HEK293T (cell line): ENCODE results near the gene KCTD10.

ENCODE experiments used
- ARNT ChIP-seq: fragments of 450-650 bp; IDR thresholded peaks from 2 replicates; pipeline ENCODE4 v1.6.1; 2017; ENCODE audit warnings: mild to moderate bottlenecking
- BHLHE40 ChIP-seq: fragments of 450-650 bp; IDR thresholded peaks from 2 replicates; pipeline ENCODE4 v1.6.1; 2016; ENCODE audit warnings: mild to moderate bottlenecking, moderate library complexity, borderline replicate concordance
- ELF4 ChIP-seq: fragments of 450-650 bp; IDR thresholded peaks from 2 replicates; pipeline ENCODE4 v1.6.1; 2017; ENCODE audit warnings: antibody characterized with exemption
- FOXM1 ChIP-seq: fragments of 450-650 bp; IDR thresholded peaks from 2 replicates; pipeline ENCODE4 v1.6.1; 2017; ENCODE audit warnings: mild to moderate bottlenecking, borderline replicate concordance
- L3MBTL2 ChIP-seq: fragments of 450-650 bp; conservative IDR thresholded peaks from 2 replicates; pipeline ENCODE4 v1.6.1; 2016; ENCODE audit warnings: mild to moderate bottlenecking
- SUZ12 ChIP-seq: fragments of 450-650 bp; IDR thresholded peaks from 2 replicates; pipeline ENCODE4 v1.6.1; 2016; ENCODE audit warnings: mild to moderate bottlenecking
- TARDBP ChIP-seq: fragments of 450-650 bp; IDR thresholded peaks from 2 replicates; pipeline ENCODE4 v1.6.1; 2016
- TF ChIP-seq, protein P1 (sequence below): fragments of 450-650 bp; IDR thresholded peaks from 2 replicates; pipeline ENCODE4 v1.6.1; 2016

DNA sequence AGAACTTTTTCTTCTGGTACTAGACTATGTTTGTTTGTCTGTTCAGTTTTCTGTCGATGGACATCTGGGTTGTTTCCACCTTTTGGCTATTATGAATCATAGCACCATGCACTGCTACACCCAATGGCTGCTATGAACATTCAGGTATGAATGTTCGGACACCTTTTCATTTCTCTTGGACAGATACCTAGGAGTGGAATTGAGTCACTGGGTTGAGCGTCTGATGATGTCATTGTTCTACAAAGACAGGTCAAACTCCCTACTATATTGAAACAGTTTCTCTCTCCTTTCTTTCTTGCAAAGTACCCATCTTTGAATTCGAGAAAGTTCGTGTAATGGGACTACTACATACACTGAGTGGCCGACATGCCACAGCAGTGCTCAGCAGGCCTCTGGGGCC, 44.7 kb downstream of the KCTD10 start:
- TF ChIP-seq TARDBP, result no peak
- TF ChIP-seq SUZ12, result no peak
- TF ChIP-seq FOXM1, result no peak
- TF ChIP-seq BHLHE40, result no peak
- TF ChIP-seq ARNT, result no peak
- no peak for TF ChIP-seq L3MBTL2
- TF ChIP-seq, protein P1, sequence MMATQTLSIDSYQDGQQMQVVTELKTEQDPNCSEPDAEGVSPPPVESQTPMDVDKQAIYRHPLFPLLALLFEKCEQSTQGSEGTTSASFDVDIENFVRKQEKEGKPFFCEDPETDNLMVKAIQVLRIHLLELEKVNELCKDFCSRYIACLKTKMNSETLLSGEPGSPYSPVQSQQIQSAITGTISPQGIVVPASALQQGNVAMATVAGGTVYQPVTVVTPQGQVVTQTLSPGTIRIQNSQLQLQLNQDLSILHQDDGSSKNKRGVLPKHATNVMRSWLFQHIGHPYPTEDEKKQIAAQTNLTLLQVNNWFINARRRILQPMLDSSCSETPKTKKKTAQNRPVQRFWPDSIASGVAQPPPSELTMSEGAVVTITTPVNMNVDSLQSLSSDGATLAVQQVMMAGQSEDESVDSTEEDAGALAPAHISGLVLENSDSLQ, result no peak
- TF ChIP-seq ELF4, result no peak
